Right lobe of liver (tissue), 6 donors: ENCODE data around the gene ANKFN1. TPM values are rescaled to one million over a fixed set of nuclear protein-coding genes. Genes with fewer than 3 reads are reported as not detected.

Experiments
- ATAC-seq, 4 donors: fragments of 200-7000 bp; cut with Tn5 transposase; one replicate each; pipeline ENCODE4 v1.9.1; 2020; ENCODE audit warnings: mild to moderate bottlenecking in 4 of 4, moderate library complexity in 4 of 4
- DNase-seq, 3 donors: peaks; one replicate each; pipeline ENCODE4 v3.0.0-alpha.2; 2020
- H3K27ac ChIP-seq, 3 donors: fragments of 200-600 bp; one replicate each; pipeline ENCODE4 v1.8.0; 2022
- H3K27me3 ChIP-seq, 2 donors: fragments of 200-600 bp; one replicate each; pipeline ENCODE4 v1.8.0; 2022
- H3K36me3 ChIP-seq, 4 donors: fragments of 200-600 bp; sonication (generic) in 1 of 4; one replicate each; pipeline versions ENCODE4 v1.5.1 to v1.8.0; 2017 to 2022; ENCODE audit warnings: control low read depth in 1 of 4
- H3K4me1 ChIP-seq, 4 donors: fragments of 200-600 bp; sonication (generic) in 1 of 4; one replicate each; pipeline versions ENCODE4 v1.5.1 to v1.8.0; 2017 to 2022; ENCODE audit warnings: control low read depth in 1 of 4
- H3K4me3 ChIP-seq, 3 donors: fragments of 200-600 bp; one replicate each; pipeline ENCODE4 v1.8.0; 2022
- H3K9me3 ChIP-seq, 4 donors: fragments of 200-600 bp; sonication (generic) in 1 of 4; one replicate each; pipeline versions ENCODE4 v1.5.1 to v1.8.0; 2017 to 2022; ENCODE audit warnings: control low read depth in 1 of 4
- CTCF ChIP-seq, 4 donors: fragments of 200-600 bp in 3 of 4; fragments of 450-650 bp in 1 of 4; IDR thresholded peaks; one replicate each; pipeline versions ENCODE4 v1.5.1 to v1.8.0; 2016 to 2022; ENCODE audit warnings: antibody characterized with exemption in 4 of 4, mild to moderate bottlenecking in 2 of 4
- POLR2A ChIP-seq: fragments of 450-650 bp; IDR thresholded peaks from one replicate; pipeline ENCODE4 v1.6.1; 2017; ENCODE audit warnings: antibody characterized with exemption, mild to moderate bottlenecking
- WGBS: methylation state at CpG from one replicate; pipeline ENCODE4 v1.1.6; 2018; ENCODE audit warnings: low coverage, low lambda C conversion rate; ENCODE audit not compliant: insufficient coverage; ENCODE audit errors: missing lambda C conversion rate; 5-methylcytosine and 5-hydroxymethylcytosine counted together
- intact Hi-C, 2 donors: fragments of 100-400 bp; cut with DNase I; formaldehyde crosslinking; loops; one replicate each; pipeline versions ENCODE4 v1.11.2 to v1.14.1; 2022
- total RNA-seq, 6 experiments: library from RNA; depleted of rRNA in 2 of 6; stranded (reverse); fragments of >200 nt in 2 of 6; fragmentation: NEBNext Ultra II Directional in 3 of 6; extraction: Animal tissue kit (Norgen Biotek cat#: 25700) in 3 of 6; gene quantifications; one replicate each; pipeline versions ENCODE4 v1.1.0 to v1.2.4, GENCODE V29; 2016 to 2023
- donor health status: DM: no; HTN: yes; CAD: no.
- donor health status: DM: no; HTN: no; CAD: no.
- donor health status: DM: no; HTN: no; CAD: no.
- donor health status: DM: no; HTN: yes; CAD: no.
- donor health status: DM: no; HTN: yes; CAD: no.

The ANKFN1 gene
- total RNA-seq, 6 experiments from 2014 or later = 0.11 TPM; not detected in 5

- H3K9me3 ChIP-seq = no peaks in the 10 kb centered on the region
- ATAC-seq (no peak), DNase-seq (no peak)
- H3K27me3 ChIP-seq = no peaks in the 10 kb centered on the region
- no peak overlapping the region for H3K4me3 ChIP-seq
- H3K27ac ChIP-seq = no peak overlapping the region
- no peak for TF ChIP-seq POLR2A
- TF ChIP-seq CTCF (IDR thresholded peaks at IDR 0.05) = no peak
- peaks cover 0 to 18% (median 0%) of the 10 kb centered on the region in 4 donors for H3K4me1 ChIP-seq
- intact Hi-C loops = no loop called here
- H3K36me3 ChIP-seq = no peaks in the 10 kb centered on the region
- no CpG with 5 or more reads among the region's 1 CpG for WGBS
Measured at GRCh38 chr17:56146534-56146933, 6.7 kb upstream of the ANKFN1 start.

GRCh38 chr17:56148333-56148732, 4.9 kb upstream of the ANKFN1 start:
- H3K4me1 ChIP-seq = peaks cover 0 to 18% (median 0%) of the 10 kb centered on the region in 4 donors
- WGBS = 36% methylated on average over 2 of the region's 2 CpGs
- ATAC-seq = peak; percentile 84 to 91 (median 84)
- H3K36me3 ChIP-seq = no peaks in the 10 kb centered on the region
- no peaks in the 10 kb centered on the region for H3K9me3 ChIP-seq
- H3K27ac ChIP-seq = peak overlapping the region in 1 of 3 donors; percentile 51
- intact Hi-C loops = no loop called here
- H3K27me3 ChIP-seq = no peaks in the 10 kb centered on the region
- peak in 1 of 3 donors; percentile 68 for DNase-seq
- no peak overlapping the region for H3K4me3 ChIP-seq
- TF ChIP-seq POLR2A (no peak), CTCF (IDR thresholded peaks at IDR 0.05) (no peak)

DNA sequence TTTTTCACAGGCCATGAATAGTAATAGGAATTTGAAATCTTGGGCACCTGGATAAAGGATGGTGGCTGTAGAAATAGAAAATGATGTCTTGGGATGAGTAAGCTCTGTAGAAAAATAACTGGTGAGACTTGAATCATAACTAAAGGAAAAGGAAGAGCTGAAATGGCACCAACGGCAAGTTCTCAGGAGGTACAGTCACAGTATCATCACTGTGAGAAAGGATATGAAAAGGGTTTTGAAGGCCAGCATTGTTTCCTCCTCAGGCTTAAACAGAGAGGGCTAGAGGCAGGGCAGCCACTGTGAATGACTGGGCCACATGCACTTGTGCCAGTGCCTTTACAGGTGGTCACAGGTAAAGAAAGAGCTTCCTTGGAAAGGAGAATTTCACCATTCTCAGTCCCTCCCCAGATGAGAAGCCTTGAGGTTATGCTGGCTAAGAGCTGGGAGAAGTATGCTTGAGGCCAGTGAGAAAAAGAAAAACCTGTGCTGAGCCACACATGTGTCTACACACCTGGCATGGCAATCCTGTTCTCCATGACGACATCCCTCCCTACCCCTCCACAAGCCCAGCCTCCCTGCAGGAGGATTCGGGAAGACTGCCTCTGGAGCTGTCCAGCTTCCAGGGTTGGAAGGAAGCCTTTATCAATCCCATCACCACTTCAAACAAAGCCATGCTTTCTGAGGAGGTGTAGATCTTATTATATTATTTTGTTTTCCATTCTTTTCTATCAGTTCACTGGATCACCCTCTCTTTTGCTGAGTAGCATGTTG, 3.8 kb upstream of the ANKFN1 start:
- H3K4me3 ChIP-seq = no peak overlapping the region
- H3K9me3 ChIP-seq = no peaks in the 10 kb centered on the region
- DNase-seq (no peak), ATAC-seq (peak in 1 of 4 donors; percentile 12)
- WGBS = 50% methylated on average over 1 of the region's 3 CpGs
- intact Hi-C loops = no loop called here
- H3K4me1 ChIP-seq = peaks cover 0 to 15% (median 0%) of the 10 kb centered on the region in 4 donors
- H3K27me3 ChIP-seq = no peaks in the 10 kb centered on the region
- H3K27ac ChIP-seq = no peak overlapping the region
- H3K36me3 ChIP-seq = no peaks in the 10 kb centered on the region
- TF ChIP-seq POLR2A (no peak), CTCF (IDR thresholded peaks at IDR 0.05) (no peak)

- Histone ChIP-seq H3K9me3 (no peaks in the 10 kb centered on the region), H3K4me3 (no peak overlapping the region), H3K36me3 (no peaks in the 10 kb centered on the region), H3K4me1 (peaks cover 0 to 13% (median 0%) of the 10 kb centered on the region in 4 donors), H3K27me3 (no peaks in the 10 kb centered on the region), H3K27ac (no peak overlapping the region)
- intact Hi-C loops = no loop called here
- 73% methylated on average over 4 of the region's 4 CpGs for WGBS
- DNase-seq = no peak
- ATAC-seq = peak in 2 of 4 donors; percentile 16 to 46
- TF ChIP-seq POLR2A (no peak), CTCF (IDR thresholded peaks at IDR 0.05) (no peak)
Measured at GRCh38 chr17:56150649-56151048, 2.6 kb upstream of the ANKFN1 start.
